BLaER1 (cell line): ENCODE results near the gene SPOCK1.

Experiments
- H3K27ac ChIP-seq: shearing (Covaris generic); formaldehyde crosslinking; 2 replicates; pipeline ENCODE4 v1.8.1; 2022
- H3K27me3 ChIP-seq: shearing (Covaris generic); formaldehyde crosslinking; 2 replicates; pipeline ENCODE4 v1.8.1; 2022
- H3K36me3 ChIP-seq: shearing (Covaris generic); formaldehyde crosslinking; 2 replicates; pipeline ENCODE4 v1.8.1; 2022
- H3K4me1 ChIP-seq: shearing (Covaris generic); formaldehyde crosslinking; 2 replicates; pipeline ENCODE4 v1.8.1; 2022
- H3K4me2 ChIP-seq: shearing (Covaris generic); formaldehyde crosslinking; 2 replicates; pipeline ENCODE4 v1.8.1; 2022
- H3K4me3 ChIP-seq: shearing (Covaris generic); formaldehyde crosslinking; 2 replicates; pipeline ENCODE4 v1.8.1; 2022
- H3K9ac ChIP-seq: shearing (Covaris generic); formaldehyde crosslinking; 2 replicates; pipeline ENCODE4 v1.8.1; 2022
- H3K9me3 ChIP-seq: shearing (Covaris generic); formaldehyde crosslinking; 2 replicates; pipeline ENCODE4 v1.8.1; 2022
- H4K20me1 ChIP-seq: shearing (Covaris generic); formaldehyde crosslinking; 2 replicates; pipeline ENCODE4 v1.8.1; 2022
- Cebpa-rat ChIP-seq: shearing (Covaris generic); IDR thresholded peaks from 2 replicates; pipeline ENCODE4 v1.8.1; 2022

Gene SPOCK1

GRCh38 chr5:137478043-137478442 lies 21.1 kb downstream of the SPOCK1 start:
- peaks cover 7% of the 10 kb centered on the region for H3K4me1 ChIP-seq
- no peak overlapping the region for H3K27ac ChIP-seq
- no peak overlapping the region for H3K4me2 ChIP-seq
- no peak overlapping the region for H3K9ac ChIP-seq
- no peak for TF ChIP-seq Cebpa-rat
- H3K4me3 ChIP-seq = no peak overlapping the region
- H3K36me3 ChIP-seq = no peaks in the 10 kb centered on the region
- H4K20me1 ChIP-seq = no peaks in the 10 kb centered on the region
- H3K9me3 ChIP-seq = no peaks in the 10 kb centered on the region
- H3K27me3 ChIP-seq = no peaks in the 10 kb centered on the region

- TF ChIP-seq Cebpa-rat = no peak
- H3K4me1 ChIP-seq = no peaks in the 10 kb centered on the region
Observed at GRCh38 chr5:137470921-137471220, 28.3 kb downstream of the SPOCK1 start.

DNA sequence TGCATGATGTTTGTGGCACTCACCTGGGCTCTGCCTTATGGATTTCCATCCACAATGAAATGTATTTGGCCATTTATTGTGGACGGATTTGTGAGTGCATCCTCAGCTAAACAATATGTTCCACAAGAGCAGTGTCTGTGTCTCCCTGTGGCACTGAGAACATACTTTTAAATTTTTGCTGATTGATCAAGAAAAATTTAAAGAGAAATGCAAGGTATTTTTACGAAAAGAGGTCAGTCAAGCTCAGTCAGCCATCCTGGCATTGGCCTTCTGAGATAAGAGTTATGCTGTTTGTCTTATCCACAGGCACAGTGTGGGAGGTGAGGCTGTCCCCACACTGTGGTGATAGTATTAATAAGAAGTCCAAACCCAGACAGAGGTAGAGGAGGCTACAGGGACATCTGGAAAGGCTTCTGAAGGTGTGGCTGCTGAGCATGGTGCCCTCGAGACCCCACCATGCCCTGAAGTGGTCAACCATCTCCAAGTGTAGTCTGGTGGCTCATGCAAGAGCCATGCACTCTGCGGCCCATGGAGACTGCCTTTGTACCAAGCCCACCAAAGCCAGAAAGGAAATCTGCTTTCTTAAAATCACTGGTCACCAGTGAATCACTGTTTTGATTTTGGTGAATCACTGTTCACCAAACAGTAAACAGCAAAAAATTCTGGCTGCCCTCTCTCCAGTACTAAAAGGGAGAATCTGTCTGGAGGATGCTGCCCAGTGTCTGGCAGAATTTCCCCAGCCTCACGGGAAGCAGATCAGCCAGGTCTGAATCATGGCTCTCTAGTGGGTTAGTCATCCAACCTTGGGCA lies 28.8 kb downstream of the SPOCK1 start:
- no peak for TF ChIP-seq Cebpa-rat
- Histone ChIP-seq H3K9ac (no peak overlapping the region), H3K36me3 (no peaks in the 10 kb centered on the region), H4K20me1 (no peaks in the 10 kb centered on the region), H3K27ac (no peak overlapping the region), H3K4me1 (no peaks in the 10 kb centered on the region), H3K27me3 (no peaks in the 10 kb centered on the region), H3K4me3 (no peak overlapping the region), H3K4me2 (no peak overlapping the region), H3K9me3 (no peaks in the 10 kb centered on the region)

More at GRCh38 chr5:137470921-137471220, 28.3 kb downstream of the SPOCK1 start:
- Histone ChIP-seq H4K20me1 (no peaks in the 10 kb centered on the region), H3K9me3 (no peaks in the 10 kb centered on the region), H3K4me2 (no peak overlapping the region), H3K27me3 (no peaks in the 10 kb centered on the region), H3K27ac (no peak overlapping the region), H3K9ac (no peak overlapping the region), H3K4me3 (no peak overlapping the region), H3K36me3 (no peaks in the 10 kb centered on the region)

DNA sequence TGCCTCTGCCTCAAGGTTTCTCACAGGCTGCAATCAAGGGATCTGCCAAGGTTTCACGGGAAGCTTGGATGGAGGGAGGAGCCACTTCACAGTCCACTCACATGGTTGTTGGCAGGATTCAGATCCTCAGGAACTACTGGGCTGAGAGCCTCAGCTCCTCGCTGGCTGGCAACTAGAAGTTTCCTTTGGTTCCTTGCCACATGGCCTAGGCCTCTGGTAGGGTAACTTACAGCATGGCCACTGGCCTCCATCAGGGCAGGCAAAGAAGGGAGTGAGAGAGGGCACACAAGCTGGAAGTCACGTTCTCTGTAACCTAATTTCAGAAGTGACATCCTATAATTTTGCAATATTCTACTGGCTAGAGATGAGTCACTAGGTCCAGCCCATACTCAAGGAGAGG lies 32.2 kb downstream of the SPOCK1 start:
- H3K9me3 ChIP-seq = no peaks in the 10 kb centered on the region
- no peaks in the 10 kb centered on the region for H4K20me1 ChIP-seq
- H3K36me3 ChIP-seq = no peaks in the 10 kb centered on the region
- TF ChIP-seq Cebpa-rat = no peak
- no peak overlapping the region for H3K4me2 ChIP-seq
- no peak overlapping the region for H3K9ac ChIP-seq
- H3K4me3 ChIP-seq = no peak overlapping the region
- H3K27ac ChIP-seq = no peak overlapping the region
- H3K4me1 ChIP-seq = peaks cover 6% of the 10 kb centered on the region
- H3K27me3 ChIP-seq = no peaks in the 10 kb centered on the region

DNA sequence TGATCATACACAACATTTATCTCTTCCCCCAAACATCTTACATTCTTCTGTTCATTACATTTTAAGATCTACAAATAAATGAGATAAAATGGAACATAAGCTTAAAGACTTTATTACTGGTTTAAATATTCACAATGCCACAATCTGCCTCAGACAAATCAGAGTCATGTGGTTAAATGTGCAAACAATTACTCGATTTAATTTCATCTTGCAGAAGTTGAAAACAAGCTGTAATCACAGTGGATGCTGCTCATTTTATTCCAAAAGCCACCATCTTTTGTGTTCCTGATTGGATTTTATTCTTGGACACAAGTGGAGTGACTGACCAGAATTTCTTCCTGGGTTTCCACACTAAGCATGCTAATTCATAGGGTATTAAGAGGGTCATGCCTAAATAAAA lies 33.2 kb downstream of the SPOCK1 start:
- no peak for TF ChIP-seq Cebpa-rat
- Histone ChIP-seq H3K4me3 (no peak overlapping the region), H4K20me1 (no peaks in the 10 kb centered on the region), H3K4me2 (no peak overlapping the region), H3K27ac (no peak overlapping the region), H3K9me3 (no peaks in the 10 kb centered on the region), H3K36me3 (no peaks in the 10 kb centered on the region), H3K9ac (no peak overlapping the region), H3K27me3 (no peaks in the 10 kb centered on the region), H3K4me1 (peaks cover 11% of the 10 kb centered on the region)

- no peak overlapping the region for H3K4me2 ChIP-seq
- peaks cover 11% of the 10 kb centered on the region for H3K4me1 ChIP-seq
- H3K27me3 ChIP-seq = no peaks in the 10 kb centered on the region
- H4K20me1 ChIP-seq = no peaks in the 10 kb centered on the region
- no peak for TF ChIP-seq Cebpa-rat
- H3K27ac ChIP-seq = no peak overlapping the region
- H3K36me3 ChIP-seq = no peaks in the 10 kb centered on the region
- H3K9ac ChIP-seq = no peak overlapping the region
- H3K4me3 ChIP-seq = no peak overlapping the region
- H3K9me3 ChIP-seq = no peaks in the 10 kb centered on the region
Observed at GRCh38 chr5:137462816-137463520, 36.2 kb downstream of the SPOCK1 start.

GRCh38 chr5:137462265-137462590 lies 36.9 kb downstream of the SPOCK1 start:
- Histone ChIP-seq H3K9ac (no peak overlapping the region), H3K4me1 (peaks cover 11% of the 10 kb centered on the region), H3K4me3 (no peak overlapping the region), H4K20me1 (no peaks in the 10 kb centered on the region), H3K27me3 (no peaks in the 10 kb centered on the region), H3K4me2 (peak overlapping the region; percentile 56), H3K9me3 (no peaks in the 10 kb centered on the region), H3K27ac (no peak overlapping the region), H3K36me3 (no peaks in the 10 kb centered on the region)
- TF ChIP-seq Cebpa-rat = no peak

- Histone ChIP-seq H3K9me3 (no peaks in the 10 kb centered on the region), H3K4me1 (peaks cover 11% of the 10 kb centered on the region), H3K9ac (no peak overlapping the region), H3K4me3 (no peak overlapping the region), H3K27ac (no peak overlapping the region), H3K36me3 (no peaks in the 10 kb centered on the region), H3K27me3 (no peaks in the 10 kb centered on the region), H4K20me1 (no peaks in the 10 kb centered on the region), H3K4me2 (peak overlapping the region; percentile 56)
- TF ChIP-seq Cebpa-rat = no peak
Observed at GRCh38 chr5:137461391-137462264, 37.5 kb downstream of the SPOCK1 start.

GRCh38 chr5:137454671-137455070 lies 44.5 kb downstream of the SPOCK1 start:
- H3K27me3 ChIP-seq = no peaks in the 10 kb centered on the region
- H3K4me2 ChIP-seq = no peak overlapping the region
- H3K36me3 ChIP-seq = no peaks in the 10 kb centered on the region
- H3K4me1 ChIP-seq = no peaks in the 10 kb centered on the region
- no peak overlapping the region for H3K9ac ChIP-seq
- H4K20me1 ChIP-seq = no peaks in the 10 kb centered on the region
- no peak overlapping the region for H3K27ac ChIP-seq
- H3K4me3 ChIP-seq = no peak overlapping the region
- H3K9me3 ChIP-seq = no peaks in the 10 kb centered on the region
- no peak for TF ChIP-seq Cebpa-rat

- Histone ChIP-seq H3K9ac (no peak overlapping the region), H3K36me3 (no peaks in the 10 kb centered on the region), H4K20me1 (no peaks in the 10 kb centered on the region), H3K4me3 (no peak overlapping the region), H3K9me3 (no peaks in the 10 kb centered on the region), H3K27ac (no peak overlapping the region), H3K4me2 (no peak overlapping the region), H3K27me3 (no peaks in the 10 kb centered on the region), H3K4me1 (no peaks in the 10 kb centered on the region)
- no peak for TF ChIP-seq Cebpa-rat
Observed at GRCh38 chr5:137453483-137454080, 45.5 kb downstream of the SPOCK1 start.
